Endodermal cell (in vitro differentiated cells): ENCODE results near the gene RNF227. TPM values are rescaled to one million over a fixed set of nuclear protein-coding genes. Genes with fewer than 3 reads are reported as not detected.

Experiments
- DNase-seq: peaks from one replicate; pipeline ENCODE4 v3.0.0-alpha.2; 2017
- H3K27ac ChIP-seq: 2 replicates; pipeline ENCODE4 v1.5.1; 2013; ENCODE audit warnings: mild to moderate bottlenecking, low read depth, low read length, moderate library complexity
- H3K27me3 ChIP-seq: 2 replicates; pipeline ENCODE4 v1.6.1; 2013; ENCODE audit warnings: mild to moderate bottlenecking, low read length, moderate library complexity; ENCODE audit not compliant: insufficient read depth, control insufficient read depth, poor library complexity, severe bottlenecking
- H3K36me3 ChIP-seq: 2 replicates; pipeline ENCODE4 v1.7.0; 2013; ENCODE audit warnings: mild to moderate bottlenecking, low read length, moderate library complexity; ENCODE audit not compliant: control insufficient read depth, insufficient read depth
- H3K4me1 ChIP-seq: one replicate; pipeline ENCODE4 v1.7.0; 2013; ENCODE audit warnings: low read length; ENCODE audit not compliant: control insufficient read depth, insufficient read depth
- H3K4me3 ChIP-seq: 2 replicates; pipeline ENCODE4 v1.5.1; 2013; ENCODE audit warnings: mild to moderate bottlenecking, low read length, moderate library complexity
- H3K9ac ChIP-seq: 2 replicates; pipeline ENCODE4 v1.6.1; 2013; ENCODE audit warnings: mild to moderate bottlenecking, low read length, moderate library complexity; ENCODE audit not compliant: poor library complexity, severe bottlenecking; ENCODE audit errors: extremely low read depth
- H3K9me3 ChIP-seq: 2 replicates; pipeline ENCODE4 v1.6.1; 2013; ENCODE audit warnings: mild to moderate bottlenecking, low read length, moderate library complexity; ENCODE audit not compliant: control insufficient read depth
- H3K27ac Mint-ChIP-seq: 2 replicates; pipeline ENCODE4 v1.8.0; 2020; ENCODE audit warnings: mixed read lengths
- H3K27me3 Mint-ChIP-seq: 2 replicates; pipeline ENCODE4 v1.8.0; 2021; ENCODE audit warnings: mild to moderate bottlenecking, mixed read lengths; ENCODE audit not compliant: insufficient read depth
- H3K36me3 Mint-ChIP-seq: 2 replicates; pipeline ENCODE4 v1.8.0; 2020; ENCODE audit warnings: low read depth, mixed read lengths
- H3K4me1 Mint-ChIP-seq: 2 replicates; pipeline ENCODE4 v1.8.0; 2020; ENCODE audit warnings: mixed read lengths
- H3K4me3 Mint-ChIP-seq: 2 replicates; pipeline ENCODE4 v1.8.0; 2020; ENCODE audit warnings: mild to moderate bottlenecking, moderate library complexity, mixed read lengths
- H3K9me3 Mint-ChIP-seq: 2 replicates; pipeline ENCODE4 v1.8.0; 2020; ENCODE audit warnings: mild to moderate bottlenecking, mixed read lengths
- CTCF ChIP-seq: fragments of 200-600 bp; sonication (generic); conservative IDR thresholded peaks from 2 replicates; pipeline ENCODE4 v1.5.0; 2021; ENCODE audit warnings: antibody characterized with exemption, mild to moderate bottlenecking
- WGBS, 2 experiments: methylation state at CpG; one replicate each; pipeline versions ENCODE4 v1.1.5 to v1.1.7; 2013; ENCODE audit warnings: missing lambda C conversion rate in 2 of 2, mixed read lengths in 1 of 2; ENCODE audit not compliant: insufficient coverage in 1 of 2, insufficient read length in 1 of 2; 5-methylcytosine and 5-hydroxymethylcytosine counted together
- total RNA-seq, 2 donors: library from RNA; stranded (reverse); fragmentation: NEBNext Ultra II Directional in 1 of 2; extraction: Animal tissue kit (Norgen Biotek cat#: 25700) in 1 of 2; gene quantifications; 2 replicates in 1 of 2; 3 replicates in 1 of 2; pipeline ENCODE4 v1.2.1, GENCODE V29; 2021

The RNF227 gene
- total RNA-seq, 2 donors from 2014 or later: 1.1 to 1.6 TPM

- Histone ChIP-seq H3K4me1 (no peaks in the 10 kb centered on the region), H3K27ac (no peak overlapping the region), H3K36me3 (peaks cover 83% of the 10 kb centered on the region), H3K9me3 (no peaks in the 10 kb centered on the region), H3K27me3 (no peaks in the 10 kb centered on the region), H3K4me3 (no peak overlapping the region), H3K9ac (no peak overlapping the region)
- no peak for DNase-seq
- Mint-ChIP-seq H3K9me3 (no peaks in the 10 kb centered on the region), H3K36me3 (peaks cover 31% of the 10 kb centered on the region), H3K27ac (no peak overlapping the region), H3K4me1 (peaks cover 2% of the 10 kb centered on the region), H3K27me3 (no peaks in the 10 kb centered on the region), H3K4me3 (no peak overlapping the region)
- TF ChIP-seq CTCF: no peak
- WGBS, 2 experiments: 86 to 92% methylated on average over 1 of the region's 2 CpGs
Measured at GRCh38 chr17:7875804-7876370, 40.2 kb downstream of the RNF227 start.

DNA sequence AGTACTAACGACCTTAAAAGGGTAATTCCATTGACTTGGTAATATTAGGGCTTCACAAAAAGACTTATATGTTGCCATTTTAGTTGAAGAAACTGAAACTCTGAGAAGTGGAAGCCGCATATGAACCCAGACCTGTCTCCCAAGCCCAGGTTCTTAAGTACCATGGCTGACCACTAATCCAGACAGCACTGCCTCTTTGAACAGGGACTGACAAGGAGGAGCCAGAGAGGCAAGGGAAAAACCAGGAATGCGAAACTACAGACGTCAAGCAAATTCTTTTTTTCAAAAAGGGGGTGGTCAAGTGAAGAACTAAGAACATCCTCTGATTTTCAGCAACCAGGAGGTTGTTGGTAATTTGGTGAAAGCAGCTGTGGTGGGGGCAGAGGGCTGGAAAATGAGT is 43.0 kb downstream of the RNF227 start:
- no peak overlapping the region for H3K27ac Mint-ChIP-seq
- H3K9ac ChIP-seq: no peak overlapping the region
- no peaks in the 10 kb centered on the region for H3K9me3 Mint-ChIP-seq

GRCh38 chr17:7867881-7868329 is 48.2 kb downstream of the RNF227 start:
- WGBS, 2 experiments: 94 to 95% methylated on average over 5 of the region's 5 CpGs
- Mint-ChIP-seq H3K4me3 (no peak overlapping the region), H3K9me3 (no peaks in the 10 kb centered on the region), H3K4me1 (peaks cover 9% of the 10 kb centered on the region), H3K36me3 (peaks cover 38% of the 10 kb centered on the region), H3K27me3 (no peaks in the 10 kb centered on the region), H3K27ac (no peak overlapping the region)
- no peak for TF ChIP-seq CTCF
- no peak overlapping the region for H3K4me3 ChIP-seq
- H3K9me3 ChIP-seq: no peaks in the 10 kb centered on the region
- H3K36me3 ChIP-seq: peaks cover 41% of the 10 kb centered on the region
- no peak overlapping the region for H3K27ac ChIP-seq
- no peaks in the 10 kb centered on the region for H3K4me1 ChIP-seq
- DNase-seq: peak; percentile 10
- no peak overlapping the region for H3K9ac ChIP-seq
- no peaks in the 10 kb centered on the region for H3K27me3 ChIP-seq

More for the DNA sequence above, 43.0 kb downstream of the RNF227 start:
- Mint-ChIP-seq H3K4me3 (no peak overlapping the region), H3K4me1 (peaks cover 2% of the 10 kb centered on the region), H3K27me3 (no peaks in the 10 kb centered on the region), H3K36me3 (peaks cover 31% of the 10 kb centered on the region)
- H3K4me3 ChIP-seq: no peak overlapping the region
- no peaks in the 10 kb centered on the region for H3K4me1 ChIP-seq
- no peaks in the 10 kb centered on the region for H3K9me3 ChIP-seq
- DNase-seq: peak; percentile 30
- TF ChIP-seq CTCF: no peak
- H3K27me3 ChIP-seq: no peaks in the 10 kb centered on the region
- WGBS, 2 experiments: 86 to 96% methylated on average over 4 of the region's 4 CpGs
- peaks cover 62% of the 10 kb centered on the region for H3K36me3 ChIP-seq
- H3K27ac ChIP-seq: no peak overlapping the region
